ENCODE results near the gene TLCD5.
A peak's percentile ranks its signal among the peaks of the same experiment; 100 is the strongest.

Gene TLCD5

GRCh38 chr11:120302001-120302805, 22.9 kb upstream of the TLCD5 start:
- H3K9me3 Mint-ChIP-seq: no peaks in the 10 kb centered on the region
- no peaks in the 10 kb centered on the region for H3K36me3 Mint-ChIP-seq
- no peak overlapping the region for H3K4me3 Mint-ChIP-seq
- peaks cover 43% of the 10 kb centered on the region for H3K27me3 Mint-ChIP-seq
- no peak for ATAC-seq
- no peaks in the 10 kb centered on the region for H3K4me1 Mint-ChIP-seq
- H3K27ac Mint-ChIP-seq: no peak overlapping the region

- H3K9me3 Mint-ChIP-seq: no peaks in the 10 kb centered on the region
- ATAC-seq: peak; percentile 79
- peaks cover 34% of the 10 kb centered on the region for H3K27me3 Mint-ChIP-seq
- no peaks in the 10 kb centered on the region for H3K4me1 Mint-ChIP-seq
- H3K27ac Mint-ChIP-seq: no peak overlapping the region
- no peaks in the 10 kb centered on the region for H3K36me3 Mint-ChIP-seq
- no peak overlapping the region for H3K4me3 Mint-ChIP-seq
Observed at GRCh38 chr11:120303004-120303637, 22.0 kb upstream of the TLCD5 start.

GRCh38 chr11:120304526-120304925, 20.6 kb upstream of the TLCD5 start:
- H3K36me3 Mint-ChIP-seq: no peaks in the 10 kb centered on the region
- H3K27ac Mint-ChIP-seq: no peak overlapping the region
- no peak overlapping the region for H3K4me3 Mint-ChIP-seq
- no peaks in the 10 kb centered on the region for H3K4me1 Mint-ChIP-seq
- H3K27me3 Mint-ChIP-seq: peaks cover 27% of the 10 kb centered on the region
- no peak for ATAC-seq
- H3K9me3 Mint-ChIP-seq: no peaks in the 10 kb centered on the region

- no peak for ATAC-seq
- Mint-ChIP-seq H3K4me3 (no peak overlapping the region), H3K4me1 (no peaks in the 10 kb centered on the region), H3K27ac (no peak overlapping the region), H3K9me3 (no peaks in the 10 kb centered on the region), H3K27me3 (peaks cover 22% of the 10 kb centered on the region), H3K36me3 (no peaks in the 10 kb centered on the region)
Observed at GRCh38 chr11:120305286-120305685, 19.8 kb upstream of the TLCD5 start.

GRCh38 chr11:120306519-120307242, 18.4 kb upstream of the TLCD5 start:
- no peak for ATAC-seq
- no peaks in the 10 kb centered on the region for H3K36me3 Mint-ChIP-seq

GRCh38 chr11:120307476-120307875, 17.6 kb upstream of the TLCD5 start:
- Mint-ChIP-seq H3K27me3 (peaks cover 15% of the 10 kb centered on the region), H3K27ac (no peak overlapping the region), H3K4me3 (no peak overlapping the region), H3K9me3 (no peaks in the 10 kb centered on the region), H3K4me1 (no peaks in the 10 kb centered on the region), H3K36me3 (no peaks in the 10 kb centered on the region)
- ATAC-seq: no peak

More at GRCh38 chr11:120306519-120307242, 18.4 kb upstream of the TLCD5 start:
- H3K27me3 Mint-ChIP-seq: peaks cover 21% of the 10 kb centered on the region
- no peak overlapping the region for H3K4me3 Mint-ChIP-seq
- H3K27ac Mint-ChIP-seq: no peak overlapping the region
- H3K9me3 Mint-ChIP-seq: no peaks in the 10 kb centered on the region
- no peaks in the 10 kb centered on the region for H3K4me1 Mint-ChIP-seq

GRCh38 chr11:120308081-120308480, 17.0 kb upstream of the TLCD5 start:
- Mint-ChIP-seq H3K4me1 (no peaks in the 10 kb centered on the region), H3K4me3 (no peak overlapping the region), H3K27me3 (peaks cover 15% of the 10 kb centered on the region), H3K9me3 (no peaks in the 10 kb centered on the region), H3K27ac (no peak overlapping the region), H3K36me3 (no peaks in the 10 kb centered on the region)
- ATAC-seq: no peak

GRCh38 chr11:120310870-120311269, 14.2 kb upstream of the TLCD5 start:
- Mint-ChIP-seq H3K27ac (no peak overlapping the region), H3K4me1 (no peaks in the 10 kb centered on the region), H3K9me3 (no peaks in the 10 kb centered on the region), H3K4me3 (no peak overlapping the region), H3K27me3 (peaks cover 9% of the 10 kb centered on the region), H3K36me3 (no peaks in the 10 kb centered on the region)
- no peak for ATAC-seq

- Mint-ChIP-seq H3K4me1 (no peaks in the 10 kb centered on the region), H3K27me3 (peaks cover 24% of the 10 kb centered on the region), H3K4me3 (no peak overlapping the region), H3K36me3 (no peaks in the 10 kb centered on the region), H3K27ac (no peak overlapping the region), H3K9me3 (no peaks in the 10 kb centered on the region)
- no peak for ATAC-seq
Observed at GRCh38 chr11:120314861-120315260, 10.2 kb upstream of the TLCD5 start.

- no peak for ATAC-seq
- no peak overlapping the region for H3K4me3 Mint-ChIP-seq
- peaks cover 37% of the 10 kb centered on the region for H3K27me3 Mint-ChIP-seq
- H3K36me3 Mint-ChIP-seq: no peaks in the 10 kb centered on the region
- no peak overlapping the region for H3K27ac Mint-ChIP-seq
- H3K4me1 Mint-ChIP-seq: no peaks in the 10 kb centered on the region
- H3K9me3 Mint-ChIP-seq: no peaks in the 10 kb centered on the region
Observed at GRCh38 chr11:120316880-120317688, 8.0 kb upstream of the TLCD5 start.

GRCh38 chr11:120317689-120318480, 7.2 kb upstream of the TLCD5 start:
- no peak overlapping the region for H3K27ac Mint-ChIP-seq

GRCh38 chr11:120318906-120319305, 6.2 kb upstream of the TLCD5 start:
- H3K4me1 Mint-ChIP-seq: no peaks in the 10 kb centered on the region
- H3K4me3 Mint-ChIP-seq: no peak overlapping the region
- ATAC-seq: no peak
- no peaks in the 10 kb centered on the region for H3K9me3 Mint-ChIP-seq
- no peak overlapping the region for H3K27ac Mint-ChIP-seq
- peaks cover 47% of the 10 kb centered on the region for H3K27me3 Mint-ChIP-seq
- H3K36me3 Mint-ChIP-seq: no peaks in the 10 kb centered on the region

More at GRCh38 chr11:120317689-120318480, 7.2 kb upstream of the TLCD5 start:
- Mint-ChIP-seq H3K9me3 (no peaks in the 10 kb centered on the region), H3K36me3 (no peaks in the 10 kb centered on the region), H3K27me3 (peaks cover 39% of the 10 kb centered on the region), H3K4me3 (no peak overlapping the region), H3K4me1 (no peaks in the 10 kb centered on the region)
- no peak for ATAC-seq

GRCh38 chr11:120326228-120326627, 1.1 kb downstream of the TLCD5 start:
- Mint-ChIP-seq H3K36me3 (no peaks in the 10 kb centered on the region), H3K9me3 (no peaks in the 10 kb centered on the region), H3K4me1 (peaks cover 13% of the 10 kb centered on the region), H3K27me3 (peaks cover 93% of the 10 kb centered on the region), H3K27ac (peak overlapping the region; percentile 27), H3K4me3 (peak overlapping the region; percentile 65)
- ATAC-seq: no peak

- Mint-ChIP-seq H3K27me3 (peaks cover 93% of the 10 kb centered on the region), H3K4me1 (peaks cover 13% of the 10 kb centered on the region), H3K9me3 (no peaks in the 10 kb centered on the region), H3K36me3 (no peaks in the 10 kb centered on the region), H3K4me3 (no peak overlapping the region), H3K27ac (no peak overlapping the region)
- no peak for ATAC-seq
Observed at GRCh38 chr11:120326845-120327281, 1.8 kb downstream of the TLCD5 start.
